HG02588 (cell line): Measurements from ENCODE around the gene ZNF587B.
A peak's percentile ranks its signal among the peaks of the same experiment; 100 is the strongest.
"Not testable (repeated sequence)": the region's sequence is repeated elsewhere in the genome, so short reads cannot be mapped to it uniquely, and the experiment has no call there.

ENCODE experiments used
- ATAC-seq: cut with Tn5 transposase; IDR thresholded peaks from one replicate; pipeline ENCODE4 v1.9.1; 2021; ENCODE audit warnings: mild to moderate bottlenecking, moderate library complexity; ENCODE audit not compliant: unreplicated experiment

Gene ZNF587B

GRCh38 chr19:57830071-57830602 is at the start of gene ZNF587B:
TSS of gene ZNF587B (plus strand) at chr19:57830299. CDS start at chr19:57830529, 230 bp downstream.
- no peak for ATAC-seq

GRCh38 chr19:57786286-57786685 is 43.8 kb upstream of the ZNF587B start:
- no peak for ATAC-seq

GRCh38 chr19:57786906-57787305 is 43.2 kb upstream of the ZNF587B start:
- ATAC-seq = no peak

GRCh38 chr19:57788114-57788692 is 41.9 kb upstream of the ZNF587B start:
- no peak for ATAC-seq

GRCh38 chr19:57789288-57789687 is 40.8 kb upstream of the ZNF587B start:
- no peak for ATAC-seq

GRCh38 chr19:57796580-57796979 is 33.5 kb upstream of the ZNF587B start:
- not testable (repeated sequence) for ATAC-seq

- no peak for ATAC-seq
These were observed 29.4 kb upstream of the ZNF587B start for GRCh38 chr19:57800696-57801095.

- ATAC-seq = no peak
These were observed 27.8 kb upstream of the ZNF587B start for GRCh38 chr19:57802269-57802668.

GRCh38 chr19:57803265-57803593 is 26.9 kb upstream of the ZNF587B start:
- ATAC-seq = no peak

GRCh38 chr19:57803594-57804325 is 26.3 kb upstream of the ZNF587B start:
- ATAC-seq = no peak

GRCh38 chr19:57807541-57807940 is 22.6 kb upstream of the ZNF587B start:
- no peak for ATAC-seq

GRCh38 chr19:57810410-57811295 is 19.4 kb upstream of the ZNF587B start:
- not testable (repeated sequence) for ATAC-seq

GRCh38 chr19:57812226-57812625 is 17.9 kb upstream of the ZNF587B start:
- ATAC-seq = no peak

GRCh38 chr19:57812975-57813820 is 16.9 kb upstream of the ZNF587B start:
- not testable (repeated sequence) for ATAC-seq

- no peak for ATAC-seq
These were observed 16.1 kb upstream of the ZNF587B start for GRCh38 chr19:57813919-57814504.

- ATAC-seq = peak; percentile 73
These were observed 15.4 kb upstream of the ZNF587B start, which contains the start of gene ZNF552 for GRCh38 chr19:57814505-57815246. TSS of gene ZNF552 (minus strand) at chr19:57814913. CDS start at chr19:57814743, 170 bp downstream.

GRCh38 chr19:57815247-57816075 is 14.6 kb upstream of the ZNF587B start:
- ATAC-seq = no peak

- ATAC-seq = no peak
These were observed 13.4 kb upstream of the ZNF587B start for GRCh38 chr19:57816652-57817051.
